Measurements from ENCODE around the gene ZCCHC9. TPM values are rescaled to one million over a fixed set of nuclear protein-coding genes. Genes with fewer than 3 reads are reported as not detected.

ZCCHC9 gene
- total RNA-seq, 2 experiments from 2014 or later = 37.0 to 37.1 TPM

GRCh38 chr5:81344736-81345135, 43.3 kb downstream of the ZCCHC9 start:
- ChIA-PET CTCF (no interaction called here), POLR2A (no interaction called here)
- DNase-seq (no peak), ATAC-seq (no peak)
- intact Hi-C loops (cut with micrococcal nuclease) = no loop called here
- TF ChIP-seq, protein P1, sequence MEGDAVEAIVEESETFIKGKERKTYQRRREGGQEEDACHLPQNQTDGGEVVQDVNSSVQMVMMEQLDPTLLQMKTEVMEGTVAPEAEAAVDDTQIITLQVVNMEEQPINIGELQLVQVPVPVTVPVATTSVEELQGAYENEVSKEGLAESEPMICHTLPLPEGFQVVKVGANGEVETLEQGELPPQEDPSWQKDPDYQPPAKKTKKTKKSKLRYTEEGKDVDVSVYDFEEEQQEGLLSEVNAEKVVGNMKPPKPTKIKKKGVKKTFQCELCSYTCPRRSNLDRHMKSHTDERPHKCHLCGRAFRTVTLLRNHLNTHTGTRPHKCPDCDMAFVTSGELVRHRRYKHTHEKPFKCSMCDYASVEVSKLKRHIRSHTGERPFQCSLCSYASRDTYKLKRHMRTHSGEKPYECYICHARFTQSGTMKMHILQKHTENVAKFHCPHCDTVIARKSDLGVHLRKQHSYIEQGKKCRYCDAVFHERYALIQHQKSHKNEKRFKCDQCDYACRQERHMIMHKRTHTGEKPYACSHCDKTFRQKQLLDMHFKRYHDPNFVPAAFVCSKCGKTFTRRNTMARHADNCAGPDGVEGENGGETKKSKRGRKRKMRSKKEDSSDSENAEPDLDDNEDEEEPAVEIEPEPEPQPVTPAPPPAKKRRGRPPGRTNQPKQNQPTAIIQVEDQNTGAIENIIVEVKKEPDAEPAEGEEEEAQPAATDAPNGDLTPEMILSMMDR (IDR thresholded peaks at IDR 0.05) = no peak
- H3K9me3 Mint-ChIP-seq = no peaks in the 10 kb centered on the region
- no peaks in the 10 kb centered on the region for H3K4me1 Mint-ChIP-seq (ENCODE audit: low read depth)
- H3K36me3 Mint-ChIP-seq (ENCODE audit: low read depth) = no peaks in the 10 kb centered on the region
- no peak overlapping the region for H3K27ac Mint-ChIP-seq
- no peak overlapping the region for H3K4me3 Mint-ChIP-seq
- H3K27me3 Mint-ChIP-seq = no peaks in the 10 kb centered on the region

GRCh38 chr5:81345411-81346003, 44.1 kb downstream of the ZCCHC9 start:
- no peak overlapping the region for H3K4me3 Mint-ChIP-seq
- no peak for ATAC-seq
- no peak overlapping the region for H3K27ac Mint-ChIP-seq
- no peak for DNase-seq
- ChIA-PET POLR2A (no interaction called here), CTCF (no interaction called here)
- no peaks in the 10 kb centered on the region for H3K9me3 Mint-ChIP-seq
- no peaks in the 10 kb centered on the region for H3K36me3 Mint-ChIP-seq (ENCODE audit: low read depth)
- no peaks in the 10 kb centered on the region for H3K27me3 Mint-ChIP-seq
- intact Hi-C loops (cut with micrococcal nuclease) = no loop called here
- H3K4me1 Mint-ChIP-seq (ENCODE audit: low read depth) = no peaks in the 10 kb centered on the region
- TF ChIP-seq, protein P1 (IDR thresholded peaks at IDR 0.05) = no peak

- DNase-seq (no peak), ATAC-seq (no peak)
- POLR2A ChIA-PET = no interaction called here
- no peak overlapping the region for H3K27ac Mint-ChIP-seq
- no peaks in the 10 kb centered on the region for H3K9me3 Mint-ChIP-seq
- no peaks in the 10 kb centered on the region for H3K4me1 Mint-ChIP-seq (ENCODE audit: low read depth)
- H3K4me3 Mint-ChIP-seq = no peak overlapping the region
- H3K27me3 Mint-ChIP-seq = no peaks in the 10 kb centered on the region
- TF ChIP-seq, protein P1 (IDR thresholded peaks at IDR 0.05) = no peak
- intact Hi-C loops (cut with micrococcal nuclease) = no loop called here
- CTCF ChIA-PET = no interaction called here
- H3K36me3 Mint-ChIP-seq (ENCODE audit: low read depth) = no peaks in the 10 kb centered on the region
These were observed 47.8 kb downstream of the ZCCHC9 start for GRCh38 chr5:81349161-81349560.

DNA sequence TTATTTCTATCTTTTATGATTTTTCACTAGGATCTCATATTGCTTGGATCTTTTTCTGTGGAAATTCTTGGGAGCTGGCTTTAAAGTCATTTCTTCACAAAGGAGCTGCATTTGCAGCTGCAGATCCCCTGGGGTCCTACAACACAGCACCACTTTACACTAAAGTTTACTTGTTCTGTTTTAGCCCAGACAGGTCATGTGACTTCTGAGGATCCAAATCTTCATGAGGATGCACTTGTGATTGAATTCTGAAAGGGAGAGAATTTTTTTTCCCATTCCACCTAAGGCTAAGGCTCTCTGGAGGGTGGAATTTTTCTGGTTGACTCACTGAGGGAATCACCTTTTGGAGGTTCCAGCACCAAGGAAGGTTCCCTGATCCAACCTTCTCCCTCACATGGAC, 49.1 kb downstream of the ZCCHC9 start:
- Mint-ChIP-seq H3K4me3 (no peak overlapping the region), H3K27ac (no peak overlapping the region), H3K4me1 (ENCODE audit: low read depth) (no peaks in the 10 kb centered on the region), H3K36me3 (ENCODE audit: low read depth) (no peaks in the 10 kb centered on the region), H3K27me3 (no peaks in the 10 kb centered on the region), H3K9me3 (no peaks in the 10 kb centered on the region)
- ATAC-seq (no peak), DNase-seq (no peak)
- CTCF ChIA-PET = no interaction called here
- POLR2A ChIA-PET = no interaction called here
- TF ChIP-seq, protein P1 (IDR thresholded peaks at IDR 0.05) = no peak
- intact Hi-C loops (cut with micrococcal nuclease) = no loop called here

DNA sequence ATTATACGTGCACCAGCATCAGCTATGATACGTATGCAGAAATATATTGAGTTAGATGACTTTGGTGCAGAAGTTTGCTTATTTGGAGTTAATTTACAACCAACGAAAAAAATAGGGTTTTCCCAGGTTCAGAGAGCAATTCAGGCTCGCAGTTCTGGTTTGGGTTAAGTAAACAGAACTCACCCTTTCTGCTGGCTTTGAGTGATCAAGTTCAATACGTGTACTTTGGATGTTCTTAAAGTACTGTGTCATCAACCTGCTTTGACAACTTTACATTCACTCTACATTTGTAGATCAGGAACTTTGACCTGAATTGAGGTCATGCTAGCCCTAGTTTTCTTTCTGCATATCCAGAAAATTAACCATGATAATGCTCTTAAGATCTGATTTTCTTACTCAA, 51.8 kb downstream of the ZCCHC9 start:
- no peaks in the 10 kb centered on the region for H3K9me3 Mint-ChIP-seq
- no peak overlapping the region for H3K27ac Mint-ChIP-seq
- POLR2A ChIA-PET = no interaction called here
- DNase-seq (no peak), ATAC-seq (no peak)
- H3K36me3 Mint-ChIP-seq (ENCODE audit: low read depth) = no peaks in the 10 kb centered on the region
- no peak overlapping the region for H3K4me3 Mint-ChIP-seq
- CTCF ChIA-PET = no interaction called here
- intact Hi-C loops (cut with micrococcal nuclease) = no loop called here
- no peaks in the 10 kb centered on the region for H3K4me1 Mint-ChIP-seq (ENCODE audit: low read depth)
- H3K27me3 Mint-ChIP-seq = no peaks in the 10 kb centered on the region
- TF ChIP-seq, protein P1 (IDR thresholded peaks at IDR 0.05) = no peak

Measured in activated CD8-positive, alpha-beta T cell treated with anti-CD3 and anti-CD28 coated beads for 36 hours (primary cell).